Uterus (tissue), 4 donors: ENCODE data around the gene IRS1. TPM values are rescaled to one million over a fixed set of nuclear protein-coding genes. Genes with fewer than 3 reads are reported as not detected.

ENCODE experiments used
- DNase-seq, 2 donors: peaks; one replicate each; pipeline ENCODE4 v3.0.0-alpha.2; 2019 to 2020
- H3K27ac ChIP-seq, 2 donors: fragments of 200-600 bp; sonication (generic); 1 replicate in 1 of 2; 2 replicates in 1 of 2; pipeline ENCODE4 v1.5.1; 2016 to 2018
- H3K27me3 ChIP-seq, 2 donors: fragments of 200-600 bp; sonication (generic); one replicate each; pipeline ENCODE4 v1.5.1; 2018 to 2019; ENCODE audit warnings: control low read depth in 1 of 2
- H3K36me3 ChIP-seq, 2 donors: fragments of 200-600 bp; sonication (generic); one replicate each; pipeline ENCODE4 v1.5.1; 2019; ENCODE audit warnings: control low read depth in 1 of 2
- H3K4me1 ChIP-seq, 2 donors: fragments of 200-600 bp; sonication (generic); one replicate each; pipeline ENCODE4 v1.5.1; 2018 to 2019; ENCODE audit warnings: control low read depth in 1 of 2
- H3K4me3 ChIP-seq, 2 donors: fragments of 200-600 bp; sonication (generic); 1 replicate in 1 of 2; 2 replicates in 1 of 2; pipeline ENCODE4 v1.5.1; 2018 to 2019; ENCODE audit warnings: mild to moderate bottlenecking in 1 of 2
- H3K9me3 ChIP-seq, 2 donors: fragments of 200-600 bp; sonication (generic); one replicate each; pipeline ENCODE4 v1.5.1; 2019; ENCODE audit warnings: control low read depth in 1 of 2
- POLR2A ChIP-seq, 2 donors: fragments of 450-650 bp; IDR thresholded peaks; one replicate each; pipeline ENCODE4 v1.6.1; 2016; ENCODE audit warnings: antibody characterized with exemption in 2 of 2, mild to moderate bottlenecking in 1 of 2, moderate library complexity in 1 of 2
- intact Hi-C: fragments of 100-400 bp; cut with DNase I; formaldehyde crosslinking; loops from one replicate; pipeline ENCODE4 v1.15.1; 2023; ENCODE audit warnings: low total_unique reads
- total RNA-seq, 4 donors: library from RNA; depleted of rRNA in 3 of 4; stranded (reverse); fragments of >200 nt in 3 of 4; gene quantifications; one replicate each; pipeline versions ENCODE4 v1.1.0 to v1.2.4, GENCODE V29; 2014 to 2023
- TF ChIP-seq, protein P1 (sequence below), 4 experiments: fragments of 200-600 bp in 2 of 4; fragments of 450-650 bp in 2 of 4; sonication (generic) in 2 of 4; IDR thresholded peaks; one replicate each; pipeline ENCODE4 v1.5.1; 2016 to 2019; ENCODE audit warnings: antibody characterized with exemption in 4 of 4, mild to moderate bottlenecking in 2 of 4, moderate library complexity in 1 of 4
- donor health status: DM: yes; HTN: yes; CAD: no.

Gene IRS1
- total RNA-seq, 4 donors from 2014 or later, result 11.5 to 54.2 (median 29.5) TPM

DNA sequence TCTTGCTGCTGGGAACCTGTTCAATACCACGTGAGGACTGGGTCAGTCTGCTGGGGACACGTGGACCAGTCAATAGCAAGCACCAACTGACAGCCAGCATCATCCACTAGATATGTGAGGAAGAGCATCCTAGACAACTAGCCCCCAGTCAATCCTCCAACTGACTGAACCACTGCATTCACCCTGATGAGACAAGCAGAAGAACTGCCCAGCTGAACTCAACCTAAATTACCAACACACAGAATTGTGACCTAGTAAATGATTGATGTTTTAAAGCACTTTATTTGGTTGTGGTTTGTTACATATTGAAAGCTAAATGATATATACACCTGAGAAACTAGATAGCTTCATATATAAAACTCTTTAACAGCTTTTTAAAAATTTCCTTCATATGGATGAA, 15.7 kb downstream of the IRS1 start:
- Histone ChIP-seq H3K9me3 (no peaks in the 10 kb centered on the region), H3K27me3 (no peaks in the 10 kb centered on the region), H3K4me1 (peaks cover 0 to 2% of the 10 kb centered on the region in 2 donors), H3K27ac (no peak overlapping the region), H3K36me3 (no peaks in the 10 kb centered on the region), H3K4me3 (no peak overlapping the region)
- intact Hi-C loops, result no loop called here
- TF ChIP-seq POLR2A (IDR thresholded peaks at IDR 0.05), result no peak
- TF ChIP-seq, protein P1, sequence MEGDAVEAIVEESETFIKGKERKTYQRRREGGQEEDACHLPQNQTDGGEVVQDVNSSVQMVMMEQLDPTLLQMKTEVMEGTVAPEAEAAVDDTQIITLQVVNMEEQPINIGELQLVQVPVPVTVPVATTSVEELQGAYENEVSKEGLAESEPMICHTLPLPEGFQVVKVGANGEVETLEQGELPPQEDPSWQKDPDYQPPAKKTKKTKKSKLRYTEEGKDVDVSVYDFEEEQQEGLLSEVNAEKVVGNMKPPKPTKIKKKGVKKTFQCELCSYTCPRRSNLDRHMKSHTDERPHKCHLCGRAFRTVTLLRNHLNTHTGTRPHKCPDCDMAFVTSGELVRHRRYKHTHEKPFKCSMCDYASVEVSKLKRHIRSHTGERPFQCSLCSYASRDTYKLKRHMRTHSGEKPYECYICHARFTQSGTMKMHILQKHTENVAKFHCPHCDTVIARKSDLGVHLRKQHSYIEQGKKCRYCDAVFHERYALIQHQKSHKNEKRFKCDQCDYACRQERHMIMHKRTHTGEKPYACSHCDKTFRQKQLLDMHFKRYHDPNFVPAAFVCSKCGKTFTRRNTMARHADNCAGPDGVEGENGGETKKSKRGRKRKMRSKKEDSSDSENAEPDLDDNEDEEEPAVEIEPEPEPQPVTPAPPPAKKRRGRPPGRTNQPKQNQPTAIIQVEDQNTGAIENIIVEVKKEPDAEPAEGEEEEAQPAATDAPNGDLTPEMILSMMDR (IDR thresholded peaks at IDR 0.05), result no peak
- DNase-seq, result no peak

DNA sequence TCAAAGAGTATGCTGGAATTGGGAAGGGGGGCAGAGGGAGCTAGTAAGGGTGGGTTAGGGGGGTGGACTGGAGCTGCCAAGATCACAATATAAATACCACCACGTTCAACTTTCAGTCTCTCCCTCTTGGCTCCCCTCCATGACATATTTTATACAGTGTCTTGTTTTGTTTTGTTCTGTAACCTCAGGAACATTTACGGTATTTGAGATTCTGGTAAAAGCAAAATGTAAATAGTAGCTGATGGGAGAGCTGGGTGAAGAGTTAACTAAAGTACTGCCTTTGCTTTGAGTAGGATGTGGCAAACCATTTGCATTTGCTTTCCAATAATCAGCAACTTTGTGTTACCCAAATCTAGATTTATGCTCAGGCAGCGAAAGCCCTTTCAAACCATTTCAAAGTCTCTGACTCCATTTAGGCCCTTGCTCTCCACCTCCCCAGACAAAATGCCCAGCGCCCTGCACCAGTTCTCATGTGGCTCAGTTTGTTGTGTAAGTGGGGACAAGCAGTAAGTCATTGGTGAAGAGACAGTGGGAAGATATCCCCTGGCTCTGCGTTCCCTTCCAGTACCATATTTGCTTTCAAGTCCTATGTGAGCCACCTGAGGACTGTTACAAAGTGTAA, 17.4 kb downstream of the IRS1 start:
- TF ChIP-seq POLR2A (IDR thresholded peaks at IDR 0.05), result no peak
- TF ChIP-seq, protein P1 (IDR thresholded peaks at IDR 0.05), result no peak
- Histone ChIP-seq H3K9me3 (no peaks in the 10 kb centered on the region), H3K4me1 (no peaks in the 10 kb centered on the region), H3K27me3 (no peaks in the 10 kb centered on the region), H3K4me3 (no peak overlapping the region), H3K27ac (peak overlapping the region; percentile 7 to 81), H3K36me3 (no peaks in the 10 kb centered on the region)
- intact Hi-C loops, result no loop called here
- DNase-seq, result no peak

DNA sequence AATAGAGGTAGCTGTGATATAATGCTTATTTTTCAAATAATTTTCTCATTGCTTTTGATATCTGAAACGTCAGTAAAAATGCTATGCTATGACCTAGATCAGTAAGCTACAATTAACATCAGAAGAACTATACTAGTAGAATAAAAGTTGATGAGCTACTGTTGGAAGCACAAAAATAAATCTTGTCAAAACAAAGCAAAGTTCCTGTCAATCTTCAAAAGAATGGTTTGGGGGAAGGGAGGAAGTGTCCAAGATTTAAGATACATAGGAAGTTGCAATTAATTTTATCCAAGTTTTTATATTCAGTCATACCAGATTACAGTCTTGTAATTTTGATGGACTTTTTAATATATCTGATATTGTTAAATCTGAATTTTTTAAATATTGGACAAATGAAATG, 19.2 kb downstream of the IRS1 start:
- no peak overlapping the region for H3K4me3 ChIP-seq
- intact Hi-C loops, result no loop called here
- H3K36me3 ChIP-seq, result no peaks in the 10 kb centered on the region
- no peak overlapping the region for H3K27ac ChIP-seq
- H3K4me1 ChIP-seq, result no peaks in the 10 kb centered on the region
- no peak for DNase-seq
- peaks cover 0 to under 1% of the 10 kb centered on the region in 2 donors for H3K9me3 ChIP-seq
- no peaks in the 10 kb centered on the region for H3K27me3 ChIP-seq
- TF ChIP-seq, protein P1 (IDR thresholded peaks at IDR 0.05), result no peak
- TF ChIP-seq POLR2A (IDR thresholded peaks at IDR 0.05), result no peak

DNA sequence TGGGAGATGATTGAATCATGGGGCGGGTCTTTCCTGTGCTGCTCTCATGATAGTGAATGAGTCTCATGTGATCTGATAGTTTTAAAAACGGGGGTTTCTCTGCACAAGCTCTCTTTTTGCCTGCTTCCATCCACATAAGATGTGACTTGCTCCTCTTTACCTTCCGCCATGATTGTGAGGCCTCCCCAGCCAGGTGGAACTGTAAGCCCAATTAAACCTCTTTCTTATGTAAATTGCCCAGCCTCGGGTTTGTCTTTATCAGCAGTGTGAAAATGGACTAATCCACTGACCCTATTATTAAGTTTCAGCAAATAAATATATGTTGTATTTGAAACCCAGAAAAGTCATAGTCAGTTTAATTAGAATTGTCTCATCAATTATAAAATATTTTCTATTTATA, 22.0 kb downstream of the IRS1 start:
- Histone ChIP-seq H3K36me3 (no peaks in the 10 kb centered on the region), H3K4me3 (no peak overlapping the region), H3K9me3 (peaks cover 0 to 10% of the 10 kb centered on the region in 2 donors), H3K27ac (no peak overlapping the region), H3K27me3 (no peaks in the 10 kb centered on the region), H3K4me1 (no peaks in the 10 kb centered on the region)
- TF ChIP-seq, protein P1 (IDR thresholded peaks at IDR 0.05), result no peak
- no peak for TF ChIP-seq POLR2A (IDR thresholded peaks at IDR 0.05)
- intact Hi-C loops, result no loop called here
- no peak for DNase-seq

DNA sequence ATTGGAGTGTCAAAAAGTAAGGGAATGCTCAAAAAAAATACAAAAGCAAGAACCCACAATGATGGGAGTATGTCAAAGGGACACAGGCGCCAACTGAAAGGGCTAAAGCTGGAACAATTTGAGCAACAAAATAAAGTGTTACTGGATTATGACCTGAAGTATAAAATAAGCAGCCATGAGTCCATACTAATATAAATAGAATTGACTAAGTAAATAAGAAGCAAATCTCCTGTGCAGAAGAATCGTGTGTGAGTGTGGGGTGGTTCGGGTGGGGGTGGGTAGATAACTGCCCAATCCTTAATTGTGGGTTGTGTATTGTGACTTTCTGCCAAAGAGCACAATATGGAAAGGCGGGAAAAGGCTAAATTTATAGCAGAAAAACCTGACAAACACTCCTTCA, 23.5 kb downstream of the IRS1 start:
- TF ChIP-seq, protein P1 (IDR thresholded peaks at IDR 0.05), result no peak
- no peak for TF ChIP-seq POLR2A (IDR thresholded peaks at IDR 0.05)
- Histone ChIP-seq H3K27me3 (no peaks in the 10 kb centered on the region), H3K4me1 (peaks cover 0 to 10% of the 10 kb centered on the region in 2 donors), H3K4me3 (no peak overlapping the region), H3K27ac (no peak overlapping the region), H3K36me3 (no peaks in the 10 kb centered on the region), H3K9me3 (peaks cover 0 to 10% of the 10 kb centered on the region in 2 donors)
- intact Hi-C loops, result no loop called here
- DNase-seq, result no peak
